Fibroblast of lung (primary cell): ENCODE data around the gene ZNF148. TPM values are rescaled to one million over a fixed set of nuclear protein-coding genes. Genes with fewer than 3 reads are reported as not detected.

Source experiments
- DNase-seq, 2 donors: peaks; one replicate each; pipeline versions ENCODE4 v3.0.0 to v3.0.0-alpha.2; 2010; ENCODE audit warnings: low read depth in 2 of 2
- H2AFZ ChIP-seq: 2 replicates; pipeline ENCODE4 v1.5.1; 2012; ENCODE audit warnings: low read length, control low read depth, inconsistent platforms
- H3K27ac ChIP-seq: 2 replicates; pipeline ENCODE4 v1.5.1; 2011; ENCODE audit warnings: low read length, control low read depth; ENCODE audit not compliant: insufficient read depth
- H3K27me3 ChIP-seq: 2 replicates; pipeline ENCODE4 v1.5.1; 2011; ENCODE audit warnings: mild to moderate bottlenecking, low read length; ENCODE audit not compliant: control insufficient read depth, insufficient read depth
- H3K36me3 ChIP-seq: 2 replicates; pipeline ENCODE4 v1.5.1; 2011; ENCODE audit warnings: low read length; ENCODE audit not compliant: control insufficient read depth, insufficient read depth
- H3K4me1 ChIP-seq: 2 replicates; pipeline ENCODE4 v1.5.1; 2011; ENCODE audit warnings: low read length; ENCODE audit not compliant: control insufficient read depth, insufficient read depth; ENCODE audit errors: extremely low read depth
- H3K4me2 ChIP-seq: 2 replicates; pipeline ENCODE4 v1.5.1; 2011; ENCODE audit warnings: low read length, control low read depth; ENCODE audit not compliant: insufficient read depth; ENCODE audit errors: extremely low read depth
- H3K4me3 ChIP-seq, 4 experiments: fragments of 200-600 bp in 1 of 4; sonication (generic) in 1 of 4; replicated peaks in 1 of 4; 2 replicates each; pipeline ENCODE4 v1.5.1; 2011 to 2016; ENCODE audit warnings: low read length in 4 of 4, low read depth in 3 of 4, mild to moderate bottlenecking in 3 of 4, control low read depth in 2 of 4, inconsistent platforms in 1 of 4, mixed read lengths in 1 of 4; ENCODE audit not compliant: insufficient read depth in 1 of 4; ENCODE audit errors: control extremely low read depth in 1 of 4
- H3K79me2 ChIP-seq: 2 replicates; pipeline ENCODE4 v1.5.1; 2012; ENCODE audit warnings: mild to moderate bottlenecking, low read length, inconsistent platforms; ENCODE audit not compliant: control insufficient read depth, insufficient read depth
- H3K9ac ChIP-seq: 2 replicates; pipeline ENCODE4 v1.5.1; 2011; ENCODE audit warnings: mild to moderate bottlenecking, low read length, control low read depth; ENCODE audit not compliant: insufficient read depth
- H3K9me3 ChIP-seq: 2 replicates; pipeline ENCODE4 v1.5.1; 2012; ENCODE audit warnings: low read depth, low read length; ENCODE audit not compliant: control insufficient read depth, insufficient read depth
- H4K20me1 ChIP-seq: 2 replicates; pipeline ENCODE4 v1.5.1; 2011; ENCODE audit warnings: low read length; ENCODE audit not compliant: control insufficient read depth, insufficient read depth; ENCODE audit errors: extremely low read depth
- CTCF ChIP-seq, 2 donors: IDR thresholded peaks in 1 of 2; conservative IDR thresholded peaks in 1 of 2; 1 replicate in 1 of 2; 2 replicates in 1 of 2; pipeline ENCODE4 v1.5.1; 2011 to 2012; ENCODE audit warnings: low read length in 2 of 2, control low read depth in 1 of 2, inconsistent platforms in 1 of 2, low read depth in 1 of 2, mild to moderate bottlenecking in 1 of 2
- EZH2 ChIP-seq: IDR thresholded peaks from 2 replicates; pipeline ENCODE4 v1.5.1; 2012; ENCODE audit warnings: low read length, control low read depth, mild to moderate bottlenecking; ENCODE audit errors: missing control alignments
- polyA plus RNA-seq, 2 donors: library from polyadenylated mRNA; depleted of rRNA in 1 of 2; stranded (reverse) in 1 of 2; unstranded in 1 of 2; fragments of >200 nt; gene quantifications; 2 replicates each; pipeline ENCODE4 v1.2.1, GENCODE V29; 2011 to 2012; ENCODE audit warnings: missing spikeins in 1 of 2
- total RNA-seq: library from RNA; depleted of rRNA; stranded (reverse); fragments of >200 nt; gene quantifications from 2 replicates; pipeline ENCODE4 v1.2.1, GENCODE V29; 2014

ZNF148 gene
- total and polyA plus RNA-seq, 2 donors (not counting 1 experiment from before 2014, with no cell fraction given): 37.7 to 41.3 TPM

GRCh38 chr3:125416235-125416634, 41.1 kb upstream of the ZNF148 start:
- Histone ChIP-seq H3K27me3 (no peaks in the 10 kb centered on the region), H3K79me2 (no peaks in the 10 kb centered on the region), H3K9me3 (no peaks in the 10 kb centered on the region), H3K4me2 (no peak overlapping the region), H2AFZ (no peak overlapping the region), H3K36me3 (no peaks in the 10 kb centered on the region), H3K9ac (no peak overlapping the region), H4K20me1 (no peaks in the 10 kb centered on the region), H3K27ac (no peak overlapping the region), H3K4me3 (no peak overlapping the region), H3K4me1 (no peaks in the 10 kb centered on the region)
- no peak for DNase-seq
- no peak for TF ChIP-seq EZH2
- no peak for TF ChIP-seq CTCF (conservative IDR thresholded peaks at IDR 0.05 in 1 of 2, IDR thresholded peaks at IDR 0.05 in 1 of 2; ENCODE audit: low read depth in 1 of 2, low read length in 2 of 2)

- no peak overlapping the region for H3K4me3 ChIP-seq
- no peak overlapping the region for H3K9ac ChIP-seq
- H3K27me3 ChIP-seq: no peaks in the 10 kb centered on the region
- no peaks in the 10 kb centered on the region for H3K9me3 ChIP-seq
- H2AFZ ChIP-seq: no peak overlapping the region
- TF ChIP-seq CTCF (conservative IDR thresholded peaks at IDR 0.05 in 1 of 2, IDR thresholded peaks at IDR 0.05 in 1 of 2; ENCODE audit: low read depth in 1 of 2, low read length in 2 of 2) (no peak), EZH2 (no peak)
- no peaks in the 10 kb centered on the region for H3K4me1 ChIP-seq
- no peaks in the 10 kb centered on the region for H3K36me3 ChIP-seq
- no peak overlapping the region for H3K4me2 ChIP-seq
- H4K20me1 ChIP-seq: no peaks in the 10 kb centered on the region
- DNase-seq: no peak
- no peaks in the 10 kb centered on the region for H3K79me2 ChIP-seq
- no peak overlapping the region for H3K27ac ChIP-seq
These were observed 39.5 kb upstream of the ZNF148 start for GRCh38 chr3:125414669-125415068.

- Histone ChIP-seq H3K27me3 (no peaks in the 10 kb centered on the region), H3K9ac (no peak overlapping the region), H3K36me3 (no peaks in the 10 kb centered on the region), H3K4me1 (no peaks in the 10 kb centered on the region), H4K20me1 (no peaks in the 10 kb centered on the region), H3K27ac (no peak overlapping the region), H2AFZ (no peak overlapping the region), H3K4me3 (no peak overlapping the region), H3K9me3 (no peaks in the 10 kb centered on the region), H3K79me2 (no peaks in the 10 kb centered on the region), H3K4me2 (no peak overlapping the region)
- no peak for DNase-seq
- TF ChIP-seq EZH2: no peak
- TF ChIP-seq CTCF (conservative IDR thresholded peaks at IDR 0.05 in 1 of 2, IDR thresholded peaks at IDR 0.05 in 1 of 2; ENCODE audit: low read depth in 1 of 2, low read length in 2 of 2): no peak
These were observed 35.8 kb upstream of the ZNF148 start for GRCh38 chr3:125410922-125411321.
